Effector CD8-positive, alpha-beta T cell (primary cell): ENCODE measurements around the gene ATAD3B.
"Not testable (repeated sequence)": the region's sequence is repeated elsewhere in the genome, so short reads cannot be mapped to it uniquely, and the experiment has no call there.

Experiments
- DNase-seq: peaks from one replicate; lab custom pipeline; 2025; lab: John Stamatoyannopoulos, UW

Gene ATAD3B

DNA sequence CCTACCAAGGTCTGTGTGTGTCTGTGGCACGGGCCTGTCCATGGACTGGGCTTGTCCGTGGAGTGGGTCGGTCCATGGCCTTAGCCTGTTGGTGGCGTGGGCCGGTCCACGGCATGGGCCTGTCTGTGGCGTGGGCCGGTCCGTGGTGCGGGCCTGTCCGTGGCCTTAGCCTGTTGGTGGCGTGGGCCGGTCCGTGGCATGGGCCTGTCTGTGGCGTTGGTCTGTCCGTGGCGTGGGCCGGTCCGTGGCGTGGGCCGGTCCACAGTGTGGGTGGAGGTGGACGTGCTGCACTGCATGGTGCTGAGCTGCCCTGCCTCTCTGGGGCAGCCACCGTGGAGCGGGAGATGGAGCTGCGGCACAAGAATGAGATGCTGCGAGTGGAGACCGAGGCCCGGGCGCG lies 10.2 kb downstream of the ATAD3B start:
- DNase-seq: not testable (repeated sequence)

DNA sequence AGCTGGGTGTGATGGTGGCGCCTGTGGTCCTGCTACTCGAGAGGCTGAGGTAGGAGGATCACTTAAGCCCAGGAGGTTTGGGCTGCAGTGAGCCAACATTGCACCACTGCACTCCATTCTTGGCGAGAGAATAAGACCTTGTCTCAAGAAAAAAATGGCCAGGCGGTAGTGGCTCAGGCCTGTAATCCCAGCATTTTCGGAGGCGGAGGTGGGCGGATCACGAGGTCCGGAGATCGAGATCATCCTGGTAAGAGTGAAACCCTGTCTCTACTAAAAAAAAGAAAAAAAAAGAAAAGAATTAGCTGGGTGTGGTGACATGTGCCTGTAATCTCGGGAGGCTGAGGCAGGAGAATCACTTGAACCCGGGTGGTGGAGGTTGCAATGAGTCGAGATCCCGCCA lies 11.3 kb downstream of the ATAD3B start:
- no peak for DNase-seq

DNA sequence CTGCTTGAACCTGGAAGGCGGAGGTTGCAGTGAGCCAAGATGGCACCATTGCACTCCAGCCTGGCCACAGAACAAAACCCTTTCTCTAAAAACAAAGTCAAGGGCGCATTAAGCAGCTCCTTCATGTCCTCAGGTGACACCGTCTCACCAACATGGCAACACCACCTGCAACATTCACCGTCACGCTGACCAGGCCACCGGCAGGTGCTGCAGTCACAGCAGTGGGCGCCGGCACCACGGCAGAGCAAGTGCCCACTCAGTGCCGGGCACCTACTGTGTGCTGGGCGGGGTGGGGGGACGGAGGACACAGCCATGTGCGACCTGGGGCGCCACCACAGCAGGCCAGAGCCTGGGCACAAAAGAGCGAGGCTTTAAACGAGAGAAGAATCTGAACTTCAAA lies 12.1 kb downstream of the ATAD3B start:
- DNase-seq: no peak

DNA sequence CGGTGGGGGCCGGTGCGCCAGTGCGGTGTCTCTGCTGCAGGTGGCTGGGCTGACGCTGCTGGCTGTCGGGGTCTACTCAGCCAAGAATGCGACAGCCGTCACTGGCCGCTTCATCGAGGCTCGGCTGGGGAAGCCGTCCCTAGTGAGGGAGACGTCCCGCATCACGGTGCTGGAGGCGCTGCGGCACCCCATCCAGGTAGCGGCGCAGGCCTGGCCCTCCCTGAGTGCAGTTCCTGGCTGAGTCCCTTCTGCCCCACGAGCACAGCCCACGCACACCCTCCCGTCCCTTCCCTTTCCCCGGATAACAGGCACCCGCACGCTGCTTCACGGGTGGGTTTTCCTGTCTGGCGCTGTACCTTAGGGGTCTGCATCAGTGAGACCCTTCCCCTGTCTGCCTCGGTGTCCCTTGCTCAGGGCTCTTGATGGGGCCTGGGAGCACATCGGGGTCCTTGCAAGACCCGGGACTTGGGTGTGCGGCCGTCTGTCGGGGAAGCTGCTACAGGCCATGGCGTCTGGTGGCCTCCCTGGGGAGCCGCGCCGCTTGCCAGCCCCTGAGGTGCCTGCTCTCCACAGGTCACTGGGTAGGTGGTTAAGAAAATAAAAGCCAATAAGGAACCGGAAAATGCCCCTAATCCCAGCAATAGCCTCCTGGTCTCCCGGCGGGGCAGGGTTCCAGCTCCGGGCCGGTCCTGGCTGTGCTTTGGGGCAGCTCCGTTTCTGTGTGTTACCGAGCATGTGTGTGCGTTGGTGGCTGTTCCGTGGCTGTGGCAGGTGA lies 13.6 kb downstream of the ATAD3B start:
- not testable (repeated sequence) for DNase-seq

DNA sequence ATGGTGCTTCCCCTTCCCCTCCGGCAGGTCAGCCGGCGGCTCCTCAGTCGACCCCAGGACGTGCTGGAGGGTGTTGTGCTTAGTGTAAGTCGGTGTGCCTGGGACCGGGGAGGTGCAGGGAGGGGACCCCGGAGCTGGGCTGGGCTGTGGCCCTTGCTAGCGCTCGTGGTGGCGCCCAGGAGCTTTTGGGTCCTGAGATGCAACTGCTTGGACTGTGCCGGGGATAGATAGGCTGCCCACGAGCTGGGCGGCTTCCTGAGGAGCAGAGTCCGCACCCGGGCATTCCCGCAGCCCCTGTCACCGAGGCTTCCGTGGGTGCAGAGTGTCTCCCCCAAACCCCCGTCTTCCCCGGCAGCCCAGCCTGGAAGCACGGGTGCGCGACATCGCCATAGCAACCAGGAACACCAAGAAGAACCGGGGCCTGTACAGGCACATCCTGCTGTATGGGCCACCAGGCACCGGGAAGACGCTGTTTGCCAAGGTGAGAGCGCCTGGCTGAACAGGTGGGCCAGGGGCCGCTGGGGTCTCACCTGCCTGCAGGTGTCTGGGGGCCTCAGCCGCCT lies 14.3 kb downstream of the ATAD3B start:
- not testable (repeated sequence) for DNase-seq

DNA sequence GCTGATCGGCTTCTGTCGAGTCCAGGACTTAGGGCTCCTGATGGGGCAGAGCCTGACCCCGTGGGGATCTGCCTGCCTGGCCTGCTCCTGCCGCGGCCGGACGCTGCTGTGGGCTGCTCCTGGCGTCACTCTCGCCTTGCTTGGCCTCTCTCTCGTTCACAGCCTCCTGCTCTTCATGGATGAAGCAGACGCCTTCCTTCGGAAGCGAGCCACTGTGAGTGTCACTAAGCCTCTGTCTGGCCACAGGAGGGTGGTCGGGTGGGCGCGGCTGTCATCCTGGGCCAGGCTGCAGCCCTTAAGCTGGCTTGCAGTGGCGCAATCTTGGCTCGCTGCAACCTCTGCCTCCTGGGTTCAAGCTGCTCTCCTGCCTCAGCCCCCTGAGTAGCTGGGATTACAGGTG lies 16.1 kb downstream of the ATAD3B start:
- no peak for DNase-seq

DNA sequence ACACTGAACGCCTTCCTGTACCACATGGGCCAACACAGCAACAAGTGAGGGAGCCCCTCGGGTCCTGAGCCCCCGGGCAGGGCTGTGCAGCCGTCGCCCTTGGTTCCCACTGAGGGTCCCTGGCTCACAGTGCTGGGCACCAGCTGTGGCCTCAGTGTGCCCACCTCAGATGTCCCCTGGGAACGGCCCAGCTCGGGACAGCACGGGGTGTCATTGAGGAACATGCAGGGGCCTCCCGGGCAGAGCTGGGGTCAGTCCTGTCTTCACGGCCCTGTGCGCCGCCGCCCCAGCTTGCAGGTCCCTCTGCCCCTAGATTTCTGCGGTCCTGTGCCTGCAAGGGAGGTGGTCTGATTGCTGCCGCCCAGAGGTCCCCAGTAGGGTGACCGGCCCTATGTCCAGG lies 17.7 kb downstream of the ATAD3B start:
- no peak for DNase-seq

DNA sequence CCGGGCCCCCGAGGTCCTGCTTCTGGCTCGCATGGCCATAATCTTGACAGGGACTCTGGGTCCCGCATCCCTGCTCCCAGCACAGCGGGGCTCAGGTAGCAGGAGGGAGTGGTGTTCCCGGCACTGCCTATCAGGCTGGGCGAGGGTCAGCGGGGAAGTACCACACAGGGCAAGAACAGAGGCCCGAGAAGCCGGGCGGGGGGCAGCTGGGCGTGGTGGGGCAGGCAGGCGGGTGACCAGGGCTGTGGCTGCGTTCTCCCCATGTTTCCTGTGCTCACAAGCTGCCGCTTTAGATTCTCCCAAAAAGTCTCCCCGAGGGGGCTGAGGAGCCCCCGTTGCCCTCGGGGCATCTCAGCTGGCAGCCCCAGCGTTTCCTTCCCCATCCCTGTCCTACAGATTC lies 18.3 kb downstream of the ATAD3B start:
- no peak for DNase-seq

DNA sequence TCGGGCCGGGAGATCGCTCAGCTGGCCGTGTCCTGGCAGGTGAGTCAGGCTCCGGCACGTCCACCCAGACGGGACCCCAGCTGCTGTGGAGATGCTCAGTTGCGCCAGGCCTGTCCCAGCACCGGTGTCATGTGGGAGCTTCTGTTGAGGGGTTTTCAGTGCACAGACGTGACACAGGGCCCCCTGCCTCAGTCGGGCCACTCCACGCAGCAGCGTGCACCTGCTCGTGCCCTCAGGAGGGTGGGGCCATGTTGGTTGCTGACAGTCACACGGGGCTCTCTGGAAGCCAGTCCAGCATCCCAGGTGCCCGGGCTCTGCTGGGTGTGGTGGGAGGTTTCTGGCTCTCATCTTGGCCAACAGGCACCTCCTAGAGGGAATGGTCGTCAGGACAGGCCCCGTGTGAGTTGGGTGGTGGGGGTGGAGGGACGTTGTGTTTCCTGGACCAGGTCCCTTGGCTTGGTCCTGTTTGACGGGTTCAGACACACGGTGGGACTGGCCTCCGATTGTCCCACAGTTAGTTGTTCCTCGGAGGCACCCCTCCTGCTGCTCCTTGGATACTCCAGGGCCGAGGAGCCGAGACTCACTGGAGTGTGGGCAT lies 19.2 kb downstream of the ATAD3B start:
- no peak for DNase-seq

DNA sequence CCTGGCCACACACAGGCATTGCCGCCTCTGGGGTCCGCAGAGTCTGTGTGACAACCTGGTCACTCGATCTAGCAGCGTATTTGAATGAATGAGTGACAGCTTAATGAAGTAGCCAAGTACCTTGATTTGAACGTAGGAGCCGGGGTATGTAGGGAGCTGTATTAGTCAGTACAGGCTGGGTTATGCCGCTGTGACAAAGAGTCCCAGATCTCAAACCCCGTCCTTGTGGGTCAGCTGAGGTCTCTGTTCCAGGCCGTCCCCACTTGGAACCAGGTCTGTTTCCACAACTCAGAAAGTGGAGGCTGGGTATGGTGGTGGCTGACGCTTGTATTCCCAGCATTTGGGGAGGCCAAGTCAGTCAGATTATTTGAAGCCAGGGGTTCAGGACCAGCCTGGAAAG lies 20.0 kb downstream of the ATAD3B start:
- no peak for DNase-seq

DNA sequence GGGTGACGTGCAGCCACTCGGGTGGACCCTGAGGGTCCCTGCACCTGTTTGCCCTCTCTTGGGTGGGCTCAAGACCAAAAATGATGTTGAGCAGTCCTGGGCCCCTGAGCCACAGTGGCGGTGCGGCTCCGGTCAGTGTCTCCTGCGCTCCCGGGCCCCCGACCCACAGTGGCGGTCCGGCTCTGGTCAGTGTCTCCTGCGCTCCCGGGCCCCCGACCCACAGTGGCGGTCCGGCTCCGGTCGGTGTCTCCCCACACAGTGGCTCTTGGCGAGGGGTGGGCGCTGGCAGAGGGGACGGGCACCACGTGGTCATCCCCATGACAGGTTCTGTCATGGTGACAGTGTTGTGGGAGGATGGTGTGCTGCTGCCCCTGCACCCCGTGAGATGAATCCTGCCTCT lies 22.7 kb downstream of the ATAD3B start:
- not testable (repeated sequence) for DNase-seq

DNA sequence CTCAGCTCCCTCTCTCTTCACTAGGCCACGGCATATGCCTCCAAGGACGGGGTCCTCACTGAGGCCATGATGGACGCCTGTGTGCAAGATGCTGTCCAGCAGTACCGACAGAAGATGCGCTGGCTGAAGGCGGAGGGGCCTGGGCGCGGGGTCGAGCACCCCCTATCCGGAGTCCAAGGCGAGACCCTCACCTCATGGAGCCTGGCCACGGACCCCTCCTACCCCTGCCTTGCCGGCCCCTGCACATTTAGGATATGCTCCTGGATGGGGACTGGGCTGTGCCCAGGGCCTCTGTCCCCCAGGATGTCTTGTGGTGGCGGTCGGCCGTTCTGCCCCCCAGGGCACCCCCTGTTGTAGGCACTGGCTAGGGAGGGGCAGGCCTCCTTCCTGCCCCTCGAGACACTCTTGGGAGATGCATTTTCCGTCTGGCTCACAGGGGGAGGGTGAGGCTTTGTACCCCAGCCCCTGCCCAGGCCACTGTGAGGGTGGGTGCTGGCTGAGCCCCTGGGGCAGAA lies 24.0 kb downstream of the ATAD3B start:
- not testable (repeated sequence) for DNase-seq

DNA sequence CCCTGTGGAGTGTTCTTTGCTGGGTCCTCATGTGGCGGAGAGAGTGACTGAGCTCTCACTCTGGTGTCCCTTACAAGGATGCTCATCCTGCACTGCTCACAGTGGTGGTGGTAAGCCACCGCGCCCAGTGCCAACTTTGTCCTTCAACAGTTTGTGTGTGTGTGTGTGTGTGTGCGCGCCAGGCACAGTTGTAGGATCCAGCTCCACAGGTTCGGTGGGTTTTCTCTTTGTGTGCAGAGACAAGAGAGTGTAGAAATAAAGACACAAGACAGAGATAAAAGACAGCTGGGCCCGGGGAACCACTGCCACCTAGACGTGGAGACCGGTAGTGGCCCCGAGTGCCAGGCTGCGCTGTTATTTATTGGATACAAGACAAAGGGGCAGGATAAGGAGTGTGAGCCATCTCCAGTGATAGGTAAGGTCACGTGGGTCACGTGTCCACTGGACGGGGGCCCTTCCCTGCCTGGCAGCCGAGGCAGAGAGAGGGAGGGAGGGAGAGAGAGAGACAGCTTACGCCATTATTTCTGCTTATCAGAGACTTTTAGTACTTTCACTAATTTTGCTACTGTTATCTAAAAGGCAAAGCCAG lies 33.3 kb downstream of the ATAD3B start:
- peak; percentile 54 for DNase-seq

DNA sequence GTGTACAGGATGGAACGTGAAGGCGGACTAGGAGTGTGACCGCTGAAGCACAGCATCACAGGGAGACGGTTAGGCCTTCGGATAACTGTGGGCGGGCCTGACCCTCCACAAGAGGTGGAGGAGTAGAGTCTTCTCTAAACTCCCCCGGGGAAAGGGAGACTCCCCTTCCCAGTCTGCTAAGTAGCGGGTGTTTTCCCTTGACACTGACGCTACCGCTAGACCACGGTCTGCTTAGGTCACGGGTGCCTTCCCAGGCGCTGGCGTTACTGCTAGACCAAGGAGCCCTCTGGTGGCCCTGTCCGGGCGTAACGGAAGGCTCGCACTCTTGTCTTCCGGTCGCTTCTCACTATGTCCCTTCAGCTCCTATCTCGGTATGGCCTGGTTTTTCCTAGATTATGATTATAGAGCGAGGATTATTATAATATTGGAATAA lies 33.8 kb downstream of the ATAD3B start:
- DNase-seq: not testable (repeated sequence)

DNA sequence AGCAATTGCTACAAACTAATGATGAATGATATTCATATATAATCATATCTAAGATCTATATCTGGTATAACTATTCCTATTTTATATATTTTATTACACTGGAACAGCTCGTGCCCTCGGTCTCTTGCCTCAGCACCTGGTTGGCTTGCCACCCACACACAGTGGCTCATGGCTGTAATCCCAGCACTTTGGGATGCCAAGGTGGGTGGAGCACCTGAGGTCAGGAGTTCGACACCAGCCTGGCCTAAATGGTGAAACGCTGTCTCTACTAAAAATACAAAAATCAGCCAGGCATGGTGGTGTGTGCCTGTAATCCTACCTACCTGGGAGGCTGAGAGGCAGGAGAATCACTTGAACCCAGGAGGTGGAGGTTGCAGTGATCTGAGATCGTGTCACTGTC lies 34.2 kb downstream of the ATAD3B start:
- DNase-seq: not testable (repeated sequence)

DNA sequence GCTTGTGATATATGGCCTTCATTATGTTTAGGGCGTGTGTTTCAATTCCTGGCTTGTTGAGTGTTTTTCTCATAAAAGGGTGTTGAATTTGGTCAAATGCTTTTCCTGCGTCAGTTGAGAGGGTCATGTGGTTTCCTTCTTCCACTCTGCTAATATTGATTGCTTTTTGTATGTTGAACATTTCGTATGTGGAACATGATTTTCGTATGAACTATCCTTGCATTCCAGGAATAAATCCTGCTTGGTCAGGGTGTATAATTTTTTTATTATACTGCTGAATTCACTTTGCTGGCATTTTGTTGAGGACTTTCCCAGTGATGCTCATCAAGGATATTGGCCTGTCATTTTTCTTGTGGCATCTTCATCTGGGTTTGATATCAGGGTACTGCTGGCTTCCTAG lies 35.7 kb downstream of the ATAD3B start:
- DNase-seq: no peak

DNA sequence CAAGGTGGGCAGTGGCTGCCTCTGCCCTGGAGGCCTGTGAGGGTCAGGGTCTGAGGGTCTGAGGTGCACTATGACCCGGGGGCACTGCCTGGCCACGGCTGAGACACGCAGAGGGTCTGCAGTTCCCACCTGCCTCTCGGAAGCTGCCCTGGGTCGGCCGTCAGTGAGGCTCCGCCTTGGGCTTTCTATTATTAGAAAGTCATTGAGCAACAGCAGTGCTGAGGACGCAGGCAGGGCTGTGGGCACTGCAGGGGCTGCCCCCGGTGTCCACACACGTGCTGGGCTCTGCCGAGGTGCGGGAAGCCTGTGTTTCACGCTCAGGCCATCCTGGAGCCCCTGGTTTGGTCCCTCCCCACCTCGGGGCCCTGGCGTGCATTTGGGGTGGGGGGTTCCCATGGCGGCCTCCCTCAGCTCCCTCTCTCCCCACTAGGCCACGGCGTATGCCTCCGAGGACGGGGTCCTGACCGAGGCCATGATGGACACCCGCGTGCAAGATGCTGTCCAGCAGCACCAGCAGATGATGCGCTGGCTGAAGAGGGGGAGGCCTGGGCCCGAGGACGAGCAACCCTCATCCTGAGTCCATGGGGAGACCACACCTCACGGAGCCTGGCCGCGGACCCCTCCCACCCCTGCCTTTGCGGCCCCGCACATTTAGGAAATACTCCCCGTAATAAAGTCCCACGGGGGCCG lies 37.4 kb downstream of the ATAD3B start:
- DNase-seq: not testable (repeated sequence)

DNA sequence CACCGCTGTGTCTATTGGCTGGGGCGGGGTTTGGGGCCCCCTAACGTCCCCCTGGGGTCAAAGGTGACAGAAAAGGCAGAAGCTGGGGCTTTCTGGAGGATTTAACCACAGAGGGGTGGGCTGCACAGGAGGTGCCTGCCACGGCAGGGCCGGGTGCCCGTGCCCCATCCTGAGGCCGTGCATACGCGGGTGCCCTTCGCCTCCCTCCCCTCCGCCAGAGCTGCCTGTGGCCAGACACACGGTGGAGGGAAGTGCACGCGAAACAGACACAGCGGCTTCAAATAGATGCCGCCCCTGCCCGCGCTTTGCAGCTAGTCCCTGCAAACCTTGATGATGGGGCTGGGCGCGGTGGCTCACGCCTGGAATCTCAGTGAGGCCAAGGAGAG lies 37.9 kb downstream of the ATAD3B start:
- not testable (repeated sequence) for DNase-seq

DNA sequence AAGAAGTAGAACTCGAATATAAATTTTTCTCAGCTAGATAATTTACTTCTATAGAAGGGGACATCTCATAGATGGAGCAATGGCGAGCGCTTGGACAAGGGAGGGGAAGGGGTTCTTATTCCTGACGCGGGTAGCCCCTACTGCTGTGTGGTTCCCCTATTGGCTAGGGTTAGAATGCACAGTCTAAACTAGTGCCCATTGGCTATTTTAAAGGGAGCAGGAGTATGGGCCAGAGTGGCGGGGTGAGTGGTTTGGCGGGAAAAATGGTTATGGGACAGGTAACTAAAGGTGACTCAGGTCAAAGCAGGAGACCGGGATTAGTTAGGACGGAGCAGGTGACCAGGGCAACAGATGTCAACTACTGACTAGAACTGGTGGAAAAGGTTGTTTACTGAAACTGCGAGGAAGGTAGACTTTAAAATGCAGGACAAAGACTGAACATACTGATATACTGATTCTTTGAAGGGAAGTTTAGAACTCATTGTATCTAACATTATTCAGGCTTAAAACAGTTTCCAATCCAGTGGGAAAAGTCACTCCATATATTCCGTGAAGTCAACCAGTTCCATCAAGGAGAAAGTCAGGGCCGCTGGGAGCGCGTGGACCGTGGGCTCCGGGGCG lies 39.5 kb downstream of the ATAD3B start:
- DNase-seq: no peak

DNA sequence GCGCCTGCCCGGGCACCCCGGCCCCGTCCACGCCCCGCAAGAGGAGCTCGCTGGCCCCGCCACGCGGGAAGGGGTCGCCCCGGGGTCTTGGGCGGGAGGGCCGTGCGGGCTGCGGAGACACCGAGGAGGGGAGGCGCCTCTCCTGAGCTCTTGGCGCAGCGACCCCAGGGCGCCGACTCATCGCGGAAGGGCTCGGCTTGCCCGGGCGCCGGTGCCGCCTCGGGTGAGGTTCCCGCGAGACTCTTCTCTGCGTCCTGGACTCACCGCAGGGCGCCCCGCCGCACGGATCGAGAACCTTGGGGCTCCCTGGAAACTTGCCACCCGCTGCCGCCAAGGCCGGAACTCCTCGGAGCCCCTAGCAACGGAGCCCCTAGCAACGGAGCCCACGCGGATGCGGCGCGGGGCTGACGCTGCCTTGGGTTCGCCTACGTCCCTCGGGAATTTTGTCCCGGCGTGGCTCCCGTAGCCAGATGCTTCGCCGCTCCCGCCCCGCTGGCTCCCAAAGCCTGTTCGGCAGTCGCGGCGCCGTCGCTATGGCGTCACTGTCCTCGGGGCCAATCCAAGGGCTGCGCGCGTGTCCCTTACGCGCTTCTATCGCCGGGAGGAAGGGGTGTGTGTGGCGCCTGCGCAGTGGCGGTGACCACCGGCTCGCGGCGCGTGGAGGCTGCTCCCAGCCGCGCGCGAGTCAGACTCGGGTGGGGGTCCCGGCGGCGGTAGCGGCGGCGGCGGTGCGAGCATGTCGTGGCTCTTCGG lies 40.1 kb downstream of the ATAD3B start, which contains the start of gene ATAD3A:
Gene ATAD3A (plus strand): TSS at position 630 of the 753 bp plus-strand sequence. CDS start 107 bp downstream, at position 737.
- DNase-seq: peak; percentile 91

DNA sequence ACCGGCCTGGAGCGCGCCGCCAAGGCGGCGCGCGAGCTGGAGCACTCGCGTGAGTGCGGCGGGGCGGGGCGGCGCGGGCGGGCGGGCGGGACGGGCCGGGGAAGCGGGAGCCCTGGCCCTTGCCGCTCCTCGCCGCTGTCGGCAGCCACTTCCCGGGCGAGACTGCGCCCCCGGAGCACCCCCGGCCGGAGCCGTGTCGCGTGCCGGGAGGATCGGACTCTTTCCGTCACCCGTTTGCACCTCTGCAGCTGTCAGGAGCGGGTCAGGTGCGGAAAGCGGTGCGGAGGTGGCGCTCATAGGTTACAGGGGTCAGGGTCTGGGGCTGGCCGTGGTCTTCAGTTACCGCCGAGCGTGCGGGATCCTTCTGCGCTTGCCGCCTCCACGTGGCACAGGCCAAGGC lies 40.9 kb downstream of the ATAD3B start:
- DNase-seq: not testable (repeated sequence)
